GM18499 (cell line): ENCODE data around the gene MIPOL1.
"Not testable (repeated sequence)": the region's sequence is repeated elsewhere in the genome, so short reads cannot be mapped to it uniquely, and the experiment has no call there.

Experiments used
- ATAC-seq: cut with Tn5 transposase; IDR thresholded peaks from one replicate; pipeline ENCODE4 v1.9.1; 2021; ENCODE audit warnings: moderate number of reproducible peaks; ENCODE audit not compliant: insufficient read depth, unreplicated experiment

MIPOL1 gene

DNA sequence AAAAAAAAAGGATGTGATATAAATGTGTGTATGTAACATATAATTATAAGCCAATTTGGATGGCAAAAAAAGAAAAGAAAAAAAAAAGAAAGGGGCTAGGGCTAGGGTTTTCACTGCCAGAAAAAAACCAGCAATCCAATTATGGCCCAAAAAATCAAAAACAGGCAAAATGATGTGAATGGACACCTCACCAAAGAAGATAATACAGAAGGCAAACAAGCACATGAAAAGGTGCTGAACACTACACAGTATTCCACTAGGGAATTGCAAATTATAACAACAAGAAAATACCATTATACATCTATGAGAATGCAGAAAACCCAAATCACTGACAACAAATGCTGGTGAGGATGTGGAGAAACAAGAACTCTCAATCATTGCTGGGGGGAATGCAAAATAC lies 12.1 kb upstream of the MIPOL1 start:
- no peak for ATAC-seq

DNA sequence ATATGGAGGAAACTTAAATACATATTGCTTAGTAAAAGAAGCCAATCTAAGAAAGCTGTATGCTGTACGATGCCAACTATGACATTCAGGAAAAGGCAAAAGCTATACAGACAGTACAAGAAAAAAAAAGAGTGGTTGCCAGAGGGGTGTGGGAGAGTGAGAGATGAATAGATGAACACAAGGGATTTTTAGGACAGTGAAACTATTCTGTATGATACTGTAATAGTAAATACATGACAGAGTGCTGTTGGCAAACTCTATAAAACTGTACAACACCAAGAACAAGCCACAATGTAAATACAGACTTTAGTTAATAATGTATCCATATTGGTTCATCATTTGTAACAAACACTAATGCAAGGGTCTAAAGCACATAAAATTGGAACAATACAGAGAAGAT lies 10.9 kb upstream of the MIPOL1 start:
- ATAC-seq = no peak

- no peak for ATAC-seq
These were observed 10.4 kb upstream of the MIPOL1 start for GRCh38 chr14:37187294-37187693.

- ATAC-seq = not testable (repeated sequence)
These were observed 9.7 kb upstream of the MIPOL1 start for GRCh38 chr14:37187840-37188577.

GRCh38 chr14:37189733-37190132 lies 8.0 kb upstream of the MIPOL1 start:
- not testable (repeated sequence) for ATAC-seq

- no peak for ATAC-seq
These were observed 3.0 kb upstream of the MIPOL1 start for GRCh38 chr14:37194698-37195097.

DNA sequence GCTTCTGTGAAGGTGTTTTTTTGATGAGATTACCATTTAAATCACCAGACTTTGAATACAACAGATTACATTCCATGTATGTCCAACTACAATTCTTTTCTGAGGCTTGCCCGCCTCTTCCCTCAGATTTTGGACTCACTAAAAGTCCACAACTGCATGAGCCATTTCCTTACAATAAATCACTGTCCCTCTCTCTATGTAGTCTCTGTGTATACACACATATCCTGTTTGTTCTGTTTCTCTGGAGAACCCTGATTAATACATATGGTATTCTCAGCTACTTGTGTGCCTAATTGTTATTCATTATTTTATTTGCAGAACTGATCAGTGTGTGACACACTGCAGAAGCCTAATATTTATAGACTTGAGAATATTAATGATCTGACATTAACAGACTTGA lies 2.4 kb upstream of the MIPOL1 start:
- no peak for ATAC-seq

GRCh38 chr14:37196604-37197420 lies 925 bp upstream of the MIPOL1 start:
- ATAC-seq = no peak

GRCh38 chr14:37198273-37198598 lies 499 bp downstream of the MIPOL1 start:
- no peak for ATAC-seq

DNA sequence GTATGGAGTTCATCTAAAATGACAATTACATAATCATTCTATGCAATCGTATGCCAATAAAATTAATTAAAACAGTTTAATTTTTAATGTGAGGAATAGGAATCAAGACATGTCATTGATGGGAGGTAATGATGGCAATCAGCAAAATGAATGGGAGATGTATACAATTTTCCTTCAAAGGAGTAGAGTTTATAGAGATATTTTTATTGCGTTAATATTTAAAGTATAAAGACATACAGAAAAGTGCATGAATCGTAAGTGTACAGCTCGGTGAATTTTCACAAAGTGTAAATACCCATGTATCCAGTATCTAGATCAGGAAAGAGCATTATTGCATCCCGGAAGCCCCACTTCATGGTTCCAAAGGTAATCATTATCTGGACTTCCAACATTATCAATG lies 1.2 kb downstream of the MIPOL1 start:
- ATAC-seq = no peak

- no peak for ATAC-seq
These were observed 4.0 kb downstream of the MIPOL1 start for GRCh38 chr14:37201724-37202123.

- no peak for ATAC-seq
These were observed 4.5 kb downstream of the MIPOL1 start for GRCh38 chr14:37202265-37202664.

DNA sequence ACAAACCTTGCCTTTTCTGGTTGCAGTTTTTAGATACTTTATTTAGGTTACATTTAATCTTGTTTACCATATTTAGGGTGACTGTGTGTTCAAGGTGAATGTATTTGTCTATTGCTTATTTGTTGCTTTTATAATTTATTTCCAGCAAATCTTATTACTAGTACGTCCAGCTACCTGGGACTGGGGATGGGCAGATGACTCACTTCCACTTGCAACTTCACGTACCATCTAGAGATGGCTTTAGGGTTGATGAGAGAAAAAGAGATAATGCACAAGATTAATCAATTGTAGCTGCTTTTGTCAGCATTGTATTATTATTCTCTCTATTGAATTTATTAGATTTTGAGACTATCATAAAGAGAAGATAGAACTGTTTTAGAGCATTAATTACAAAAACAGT lies 5.1 kb downstream of the MIPOL1 start:
- no peak for ATAC-seq

DNA sequence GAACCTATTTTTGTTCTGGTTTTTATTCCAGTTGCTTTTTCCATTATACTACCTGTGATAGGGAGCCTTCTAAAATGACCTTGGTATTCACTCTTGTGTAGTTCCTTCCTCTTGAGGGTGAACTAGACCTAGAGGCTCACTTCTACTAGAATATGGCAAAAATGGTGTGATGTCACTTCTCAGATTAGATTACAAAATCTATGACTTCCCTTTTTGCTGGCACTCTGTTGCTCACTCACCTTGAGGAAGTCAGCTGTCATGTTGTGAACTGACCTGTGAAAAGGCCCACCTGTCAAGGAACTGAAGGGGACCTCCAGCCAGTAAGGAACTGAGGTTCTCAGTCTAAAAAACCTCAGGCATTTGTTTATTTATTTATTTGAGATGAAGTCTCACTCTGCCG lies 5.7 kb downstream of the MIPOL1 start:
- ATAC-seq = no peak

GRCh38 chr14:37205623-37206605 lies 8.2 kb downstream of the MIPOL1 start:
- ATAC-seq = not testable (repeated sequence)

DNA sequence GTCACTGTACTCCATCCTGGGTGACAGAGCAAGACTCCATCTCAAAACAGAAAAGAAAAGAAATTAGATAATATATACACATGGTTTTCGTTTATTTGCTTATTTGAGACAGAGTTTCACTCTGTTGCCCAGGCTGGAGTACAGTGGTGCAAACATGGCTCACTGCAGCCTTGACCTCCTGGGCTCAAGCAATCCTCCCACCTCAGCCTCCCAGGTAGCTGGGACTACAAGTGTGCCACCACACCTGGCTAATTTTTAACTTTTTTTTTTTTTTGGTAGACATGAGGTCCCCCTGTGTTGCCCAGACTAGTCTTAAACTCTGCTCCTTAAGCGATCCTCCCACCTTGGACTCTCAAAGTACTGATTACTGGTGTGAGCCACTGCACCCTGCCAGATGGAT lies 11.9 kb downstream of the MIPOL1 start:
- not testable (repeated sequence) for ATAC-seq

- ATAC-seq = no peak
These were observed 12.7 kb downstream of the MIPOL1 start for GRCh38 chr14:37210448-37210847.

- no peak for ATAC-seq
These were observed 15.3 kb downstream of the MIPOL1 start for GRCh38 chr14:37213016-37213415.

- ATAC-seq = no peak
These were observed 17.6 kb downstream of the MIPOL1 start for GRCh38 chr14:37215345-37215744.

- ATAC-seq = no peak
These were observed 23.3 kb downstream of the MIPOL1 start for GRCh38 chr14:37221073-37221472.
